Activated CD4-positive, alpha-beta memory T cell treated with anti-CD3 and anti-CD28 coated beads for 36 hours (primary cell): ENCODE results near the gene PIP5K1B. TPM values are rescaled to one million over a fixed set of nuclear protein-coding genes. Genes with fewer than 3 reads are reported as not detected.

Experiments
- CTCF ChIA-PET: fragments of 350-600 bp; sonication (Branson Sonifier 250); formaldehyde crosslinking; loops from one replicate; lab custom pipeline; 2021; ENCODE audit warnings: antibody characterized with exemption, inconsistent platforms; lab: Charles Lee
- POLR2A ChIA-PET: fragments of 350-600 bp; sonication (Branson Sonifier 250); formaldehyde crosslinking; loops from one replicate; lab custom pipeline; 2021; ENCODE audit warnings: antibody characterized with exemption; lab: Charles Lee
- DNase-seq: peaks from one replicate; pipeline ENCODE4 v3.0.0-alpha.2; 2020
- H3K27ac Mint-ChIP-seq: one replicate; pipeline ENCODE4 v1.8.0; 2021; ENCODE audit warnings: mixed read lengths
- H3K27me3 Mint-ChIP-seq: one replicate; pipeline ENCODE4 v1.8.0; 2021; ENCODE audit warnings: mixed read lengths
- H3K36me3 Mint-ChIP-seq: one replicate; pipeline ENCODE4 v1.8.0; 2021; ENCODE audit warnings: mixed read lengths
- H3K4me1 Mint-ChIP-seq: one replicate; pipeline ENCODE4 v1.8.0; 2021; ENCODE audit warnings: low read depth, mixed read lengths
- H3K4me3 Mint-ChIP-seq: one replicate; pipeline ENCODE4 v1.8.0; 2021; ENCODE audit warnings: mild to moderate bottlenecking, mixed read lengths
- H3K9me3 Mint-ChIP-seq: one replicate; pipeline ENCODE4 v1.8.0; 2021; ENCODE audit warnings: mixed read lengths
- intact Hi-C: fragments of 100-400 bp; cut with micrococcal nuclease; formaldehyde crosslinking; loops from one replicate; pipeline ENCODE4 v1.15.1; 2023
- total RNA-seq, 2 experiments: library from RNA; stranded (reverse); gene quantifications; one replicate each; pipeline ENCODE4 v1.2.3, GENCODE V29; 2021

PIP5K1B gene
- total RNA-seq, 2 experiments from 2014 or later = 1.1 to 1.6 TPM

- no peak for DNase-seq
- no peaks in the 10 kb centered on the region for H3K36me3 Mint-ChIP-seq
- ChIA-PET POLR2A (no interaction called here), CTCF (interaction anchor here (0.7 kb wide), 1 partner anchor 80 kb away, joined by 5 read pairs; no protein-coding TSS in a partner anchor)
- H3K27ac Mint-ChIP-seq = no peak overlapping the region
- intact Hi-C loops = no loop called here
- no peaks in the 10 kb centered on the region for H3K4me1 Mint-ChIP-seq
- no peaks in the 10 kb centered on the region for H3K9me3 Mint-ChIP-seq
- H3K27me3 Mint-ChIP-seq = no peaks in the 10 kb centered on the region
- no peak overlapping the region for H3K4me3 Mint-ChIP-seq
Observed at GRCh38 chr9:68742333-68742730, 37.3 kb downstream of the PIP5K1B start.

GRCh38 chr9:68744426-68744825, 39.4 kb downstream of the PIP5K1B start:
- Mint-ChIP-seq H3K9me3 (no peaks in the 10 kb centered on the region), H3K4me1 (no peaks in the 10 kb centered on the region), H3K27ac (no peak overlapping the region), H3K4me3 (no peak overlapping the region), H3K36me3 (no peaks in the 10 kb centered on the region), H3K27me3 (no peaks in the 10 kb centered on the region)
- DNase-seq = no peak
- intact Hi-C loops = no loop called here
- ChIA-PET POLR2A (interaction anchor here (0.6 kb wide), 1 partner anchor 104 kb away, joined by 3 read pairs; no protein-coding TSS in a partner anchor), CTCF (interaction anchor here (1.9 kb wide), 1 partner anchor 255 kb away, joined by 5 read pairs; no protein-coding TSS in a partner anchor)

- intact Hi-C loops = no loop called here
- Mint-ChIP-seq H3K36me3 (no peaks in the 10 kb centered on the region), H3K27me3 (no peaks in the 10 kb centered on the region), H3K4me3 (no peak overlapping the region), H3K4me1 (no peaks in the 10 kb centered on the region), H3K27ac (no peak overlapping the region), H3K9me3 (no peaks in the 10 kb centered on the region)
- POLR2A ChIA-PET = no interaction called here
- no peak for DNase-seq
- CTCF ChIA-PET = no interaction called here
Observed at GRCh38 chr9:68746525-68746924, 41.5 kb downstream of the PIP5K1B start.

GRCh38 chr9:68747043-68747533, 42.0 kb downstream of the PIP5K1B start:
- H3K9me3 Mint-ChIP-seq = no peaks in the 10 kb centered on the region
- POLR2A ChIA-PET = no interaction called here
- no peaks in the 10 kb centered on the region for H3K36me3 Mint-ChIP-seq
- H3K4me3 Mint-ChIP-seq = no peak overlapping the region
- no peaks in the 10 kb centered on the region for H3K27me3 Mint-ChIP-seq
- CTCF ChIA-PET = no interaction called here
- no peak for DNase-seq
- H3K4me1 Mint-ChIP-seq = no peaks in the 10 kb centered on the region
- H3K27ac Mint-ChIP-seq = no peak overlapping the region
- intact Hi-C loops = no loop called here

- H3K36me3 Mint-ChIP-seq = no peaks in the 10 kb centered on the region
- DNase-seq = no peak
- no peak overlapping the region for H3K27ac Mint-ChIP-seq
- no peaks in the 10 kb centered on the region for H3K27me3 Mint-ChIP-seq
- H3K4me3 Mint-ChIP-seq = no peak overlapping the region
- POLR2A ChIA-PET = no interaction called here
- CTCF ChIA-PET = no interaction called here
- no peaks in the 10 kb centered on the region for H3K9me3 Mint-ChIP-seq
- no peaks in the 10 kb centered on the region for H3K4me1 Mint-ChIP-seq
- intact Hi-C loops = no loop called here
Observed at GRCh38 chr9:68749135-68749534, 44.1 kb downstream of the PIP5K1B start.

- H3K9me3 Mint-ChIP-seq = no peaks in the 10 kb centered on the region
- ChIA-PET POLR2A (no interaction called here), CTCF (no interaction called here)
- intact Hi-C loops = no loop called here
- no peak overlapping the region for H3K4me3 Mint-ChIP-seq
- no peaks in the 10 kb centered on the region for H3K27me3 Mint-ChIP-seq
- H3K36me3 Mint-ChIP-seq = no peaks in the 10 kb centered on the region
- H3K4me1 Mint-ChIP-seq = no peaks in the 10 kb centered on the region
- DNase-seq = no peak
- no peak overlapping the region for H3K27ac Mint-ChIP-seq
Observed at GRCh38 chr9:68749579-68750159, 44.6 kb downstream of the PIP5K1B start.

- H3K9me3 Mint-ChIP-seq = no peaks in the 10 kb centered on the region
- H3K4me3 Mint-ChIP-seq = no peak overlapping the region
- no peak overlapping the region for H3K27ac Mint-ChIP-seq
- POLR2A ChIA-PET = no interaction called here
- H3K4me1 Mint-ChIP-seq = no peaks in the 10 kb centered on the region
- no peaks in the 10 kb centered on the region for H3K36me3 Mint-ChIP-seq
- DNase-seq = no peak
- CTCF ChIA-PET = no interaction called here
- intact Hi-C loops = no loop called here
- no peaks in the 10 kb centered on the region for H3K27me3 Mint-ChIP-seq
Observed at GRCh38 chr9:68750255-68750654, 45.2 kb downstream of the PIP5K1B start.

- no peak for DNase-seq
- ChIA-PET POLR2A (no interaction called here), CTCF (no interaction called here)
- no peak overlapping the region for H3K4me3 Mint-ChIP-seq
- H3K27ac Mint-ChIP-seq = no peak overlapping the region
- no peaks in the 10 kb centered on the region for H3K36me3 Mint-ChIP-seq
- H3K27me3 Mint-ChIP-seq = peaks cover 2% of the 10 kb centered on the region
- no peaks in the 10 kb centered on the region for H3K4me1 Mint-ChIP-seq
- H3K9me3 Mint-ChIP-seq = no peaks in the 10 kb centered on the region
- intact Hi-C loops = no loop called here
Observed at GRCh38 chr9:68750786-68751185, 45.7 kb downstream of the PIP5K1B start.

- CTCF ChIA-PET = no interaction called here
- Mint-ChIP-seq H3K4me1 (no peaks in the 10 kb centered on the region), H3K9me3 (no peaks in the 10 kb centered on the region), H3K4me3 (no peak overlapping the region), H3K27ac (no peak overlapping the region), H3K27me3 (peaks cover 2% of the 10 kb centered on the region), H3K36me3 (no peaks in the 10 kb centered on the region)
- intact Hi-C loops = no loop called here
- POLR2A ChIA-PET = no interaction called here
- no peak for DNase-seq
Observed at GRCh38 chr9:68751556-68751955, 46.5 kb downstream of the PIP5K1B start.

GRCh38 chr9:68755051-68755450, 50.0 kb downstream of the PIP5K1B start:
- DNase-seq = no peak
- H3K36me3 Mint-ChIP-seq = peaks cover 7% of the 10 kb centered on the region
- no peak overlapping the region for H3K4me3 Mint-ChIP-seq
- ChIA-PET CTCF (no interaction called here), POLR2A (no interaction called here)
- intact Hi-C loops = no loop called here
- no peak overlapping the region for H3K27ac Mint-ChIP-seq
- peaks cover 9% of the 10 kb centered on the region for H3K27me3 Mint-ChIP-seq
- H3K9me3 Mint-ChIP-seq = peaks cover 13% of the 10 kb centered on the region
- H3K4me1 Mint-ChIP-seq = no peaks in the 10 kb centered on the region

- H3K4me1 Mint-ChIP-seq = no peaks in the 10 kb centered on the region
- no peak overlapping the region for H3K4me3 Mint-ChIP-seq
- ChIA-PET CTCF (interaction anchor here (0.7 kb wide), 1 partner anchor 178 kb away, joined by 3 read pairs; no protein-coding TSS in a partner anchor), POLR2A (no interaction called here)
- peaks cover 7% of the 10 kb centered on the region for H3K36me3 Mint-ChIP-seq
- peaks cover 13% of the 10 kb centered on the region for H3K9me3 Mint-ChIP-seq
- intact Hi-C loops = no loop called here
- H3K27me3 Mint-ChIP-seq = peaks cover 9% of the 10 kb centered on the region
- no peak for DNase-seq
- H3K27ac Mint-ChIP-seq = no peak overlapping the region
Observed at GRCh38 chr9:68755752-68756151, 50.7 kb downstream of the PIP5K1B start.

GRCh38 chr9:68759981-68760673, 55.1 kb downstream of the PIP5K1B start:
- peaks cover 13% of the 10 kb centered on the region for H3K9me3 Mint-ChIP-seq
- ChIA-PET POLR2A (no interaction called here), CTCF (no interaction called here)

More at GRCh38 chr9:68759981-68760673, 55.1 kb downstream of the PIP5K1B start:
- no peak overlapping the region for H3K4me3 Mint-ChIP-seq
- peaks cover 7% of the 10 kb centered on the region for H3K36me3 Mint-ChIP-seq
- peaks cover 10% of the 10 kb centered on the region for H3K27me3 Mint-ChIP-seq
- H3K4me1 Mint-ChIP-seq = no peaks in the 10 kb centered on the region
- H3K27ac Mint-ChIP-seq = no peak overlapping the region
- no peak for DNase-seq
- intact Hi-C loops = no loop called here
